Fibroblast of skin of back (primary cell): Measurements from ENCODE around the gene ANKRD24.
A peak's percentile ranks its signal among the peaks of the same experiment; 100 is the strongest.
"Not testable (repeated sequence)": the region's sequence is repeated elsewhere in the genome, so short reads cannot be mapped to it uniquely, and the experiment has no call there.

Experiments
- DNase-seq: peaks from one replicate; pipeline ENCODE4 v3.0.0-alpha.2; 2013

ANKRD24 gene

GRCh38 chr19:4231521-4231920, 49.0 kb downstream of the ANKRD24 start:
- not testable (repeated sequence) for DNase-seq

GRCh38 chr19:4232139-4232538, 49.6 kb downstream of the ANKRD24 start:
- DNase-seq = not testable (repeated sequence)

GRCh38 chr19:4232614-4233281, 50.3 kb downstream of the ANKRD24 start:
- DNase-seq = no peak

- DNase-seq = no peak
Observed at GRCh38 chr19:4233282-4233853, 50.9 kb downstream of the ANKRD24 start.

- no peak for DNase-seq
Observed at GRCh38 chr19:4234142-4234861, 51.8 kb downstream of the ANKRD24 start.

GRCh38 chr19:4234862-4235201, 52.3 kb downstream of the ANKRD24 start:
- no peak for DNase-seq

GRCh38 chr19:4237510-4237909, 55.0 kb downstream of the ANKRD24 start:
- DNase-seq = not testable (repeated sequence)

- DNase-seq = no peak
Observed at GRCh38 chr19:4238831-4239230, 56.3 kb downstream of the ANKRD24 start.

GRCh38 chr19:4241824-4242430, 59.4 kb downstream of the ANKRD24 start:
- DNase-seq = no peak

- DNase-seq = not testable (repeated sequence)
Observed at GRCh38 chr19:4245938-4246337, 63.4 kb downstream of the ANKRD24 start.

- DNase-seq = peak; percentile 99
Observed at GRCh38 chr19:4246767-4247593, 64.5 kb downstream of the ANKRD24 start, which contains the start of gene YJU2. Gene YJU2 (plus strand): TSS chr19:4247080. CDS start chr19:4247147, 67 bp downstream.

GRCh38 chr19:4256563-4256962, 74.1 kb downstream of the ANKRD24 start:
- no peak for DNase-seq

- DNase-seq = no peak
Observed at GRCh38 chr19:4257025-4257424, 74.5 kb downstream of the ANKRD24 start.

- DNase-seq = no peak
Observed at GRCh38 chr19:4258181-4258580, 75.7 kb downstream of the ANKRD24 start.

- no peak for DNase-seq
Observed at GRCh38 chr19:4260613-4261191, 78.2 kb downstream of the ANKRD24 start.

GRCh38 chr19:4264812-4265211, 82.3 kb downstream of the ANKRD24 start:
- no peak for DNase-seq

- no peak for DNase-seq
Observed at GRCh38 chr19:4266253-4267000, 83.9 kb downstream of the ANKRD24 start.

- DNase-seq = peak; percentile 41
Observed at GRCh38 chr19:4267101-4267900, 84.8 kb downstream of the ANKRD24 start.

GRCh38 chr19:4267901-4268815, 85.7 kb downstream of the ANKRD24 start:
- DNase-seq = no peak
